ENCODE data around the gene ADAM23. TPM values are rescaled to one million over a fixed set of nuclear protein-coding genes. Genes with fewer than 3 reads are reported as not detected.

ADAM23 gene
- total RNA-seq, 1 experiment from 2014 or later: 4.9 TPM

DNA sequence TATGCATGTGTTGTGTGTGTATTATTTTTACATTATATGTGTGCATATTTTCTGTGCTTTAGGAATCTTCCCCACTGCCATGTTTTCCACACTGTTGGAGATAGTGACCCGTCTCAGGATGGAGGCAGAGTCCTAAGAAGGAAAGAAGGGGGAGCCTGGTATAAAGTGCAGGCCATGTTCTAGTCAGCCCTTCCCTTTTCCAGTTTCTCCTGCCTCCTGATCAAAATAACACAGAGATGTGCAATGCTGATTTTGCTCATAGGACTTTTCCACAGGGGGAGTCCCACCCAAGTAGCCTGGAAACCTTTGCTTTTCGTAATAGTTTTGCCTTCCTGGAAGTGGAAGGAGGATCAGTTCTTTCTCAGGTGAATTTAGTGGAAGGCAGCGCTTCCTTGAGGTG, 126.1 kb downstream of the ADAM23 start:
- DNase-seq (ENCODE audit: low spot score): no peak

DNA sequence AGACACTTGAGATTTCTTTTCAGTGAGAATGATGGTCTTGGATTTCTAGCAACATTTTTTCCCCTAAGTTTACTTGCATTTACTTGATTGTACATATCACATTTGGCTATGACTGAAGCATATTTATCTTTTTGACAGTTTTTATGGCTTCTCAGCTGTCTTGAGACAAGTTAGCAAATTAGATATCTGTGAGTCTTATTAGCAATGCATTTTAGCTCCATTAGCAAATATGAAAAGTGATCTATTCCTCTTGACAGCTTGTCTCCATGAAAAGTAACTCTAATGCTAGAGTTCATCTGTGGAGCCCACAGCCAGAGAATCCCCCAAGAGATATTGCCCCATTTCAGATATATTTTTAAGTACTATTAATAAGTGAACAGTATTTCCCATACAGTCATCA, 126.9 kb downstream of the ADAM23 start:
- no peak for DNase-seq (ENCODE audit: low spot score)

- no peak for DNase-seq (ENCODE audit: low spot score)
Measured at GRCh38 chr2:206572725-206573124, 129.4 kb downstream of the ADAM23 start.

DNA sequence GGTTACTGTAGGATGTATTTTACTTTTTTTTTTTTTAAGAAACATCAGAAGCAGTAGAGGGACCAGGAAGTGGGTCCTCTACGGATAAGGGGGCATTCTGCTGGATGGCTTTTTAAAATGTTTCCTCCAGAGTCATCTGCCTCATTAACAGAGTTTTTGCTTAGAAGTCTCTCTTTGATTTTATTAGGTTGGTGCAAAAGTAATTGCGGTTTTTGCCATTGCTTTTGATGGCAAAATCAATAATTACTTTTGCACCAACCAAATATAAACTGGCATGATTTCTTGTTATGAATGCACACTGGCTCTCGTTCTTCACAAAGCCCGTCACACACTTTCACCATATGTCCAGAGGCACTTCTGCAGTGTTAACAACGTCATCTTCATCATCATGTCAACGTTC, 130.5 kb downstream of the ADAM23 start:
- no peak for DNase-seq (ENCODE audit: low spot score)

DNA sequence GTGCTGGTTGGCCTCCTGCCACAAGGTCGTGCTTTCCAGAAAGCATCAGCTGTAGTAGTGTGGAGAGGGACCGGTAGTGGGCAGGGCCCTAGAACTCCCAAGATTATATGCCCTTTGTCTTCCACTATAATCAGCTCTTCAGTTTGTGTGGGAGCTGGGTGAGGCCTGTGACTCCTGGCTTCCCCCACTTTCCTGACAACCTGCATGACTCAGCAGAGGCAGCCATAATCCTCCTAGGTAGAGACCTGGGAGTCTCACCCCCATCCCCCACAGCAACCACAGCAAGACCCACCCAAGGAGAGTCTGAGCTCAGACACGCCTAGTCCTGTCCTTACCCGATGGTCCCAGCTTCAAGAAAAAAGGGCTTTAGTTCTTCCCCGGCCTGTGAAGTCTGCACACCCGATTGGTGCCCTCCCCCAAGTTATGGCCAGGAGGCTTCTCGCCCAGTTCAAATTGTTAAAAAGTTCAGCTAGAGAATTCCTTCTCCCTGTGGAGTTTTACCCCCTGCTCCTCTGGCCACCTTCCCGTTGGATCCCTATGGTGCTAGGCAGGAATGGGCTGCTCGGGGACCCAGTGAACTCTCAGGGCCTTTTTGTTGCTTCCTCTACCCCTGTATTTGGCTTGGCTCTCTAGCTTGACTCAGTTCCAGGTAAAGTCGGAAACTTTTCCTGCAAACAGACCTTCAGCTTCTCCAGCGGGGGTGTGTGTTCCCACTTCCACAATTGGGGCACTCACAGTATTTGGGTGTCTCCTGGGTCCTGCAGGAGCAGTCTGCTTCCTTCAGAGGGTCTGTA, 141.2 kb downstream of the ADAM23 start:
- DNase-seq (ENCODE audit: low spot score): no peak

- DNase-seq (ENCODE audit: low spot score): no peak
Measured at GRCh38 chr2:206585335-206585734, 142.0 kb downstream of the ADAM23 start.

DNA sequence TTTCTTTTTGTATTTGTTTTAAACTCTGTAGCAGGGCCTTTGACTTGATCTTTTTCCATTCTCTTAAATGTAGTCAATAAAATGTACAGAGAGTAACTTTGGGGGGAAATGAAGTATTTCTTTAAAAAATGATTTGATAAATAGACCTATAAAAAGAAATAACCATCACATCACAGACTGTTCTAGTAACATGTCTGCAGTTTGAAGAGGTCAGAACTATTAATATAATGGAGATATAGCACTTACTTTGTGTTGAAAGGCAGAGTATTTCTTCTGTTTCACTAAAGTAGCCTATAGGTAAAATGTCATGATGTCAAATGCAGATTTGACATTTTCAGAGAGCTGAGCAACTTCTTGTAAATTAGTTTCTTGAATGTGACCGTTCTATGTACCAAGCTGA, 143.3 kb downstream of the ADAM23 start:
- DNase-seq (ENCODE audit: low spot score): no peak

DNA sequence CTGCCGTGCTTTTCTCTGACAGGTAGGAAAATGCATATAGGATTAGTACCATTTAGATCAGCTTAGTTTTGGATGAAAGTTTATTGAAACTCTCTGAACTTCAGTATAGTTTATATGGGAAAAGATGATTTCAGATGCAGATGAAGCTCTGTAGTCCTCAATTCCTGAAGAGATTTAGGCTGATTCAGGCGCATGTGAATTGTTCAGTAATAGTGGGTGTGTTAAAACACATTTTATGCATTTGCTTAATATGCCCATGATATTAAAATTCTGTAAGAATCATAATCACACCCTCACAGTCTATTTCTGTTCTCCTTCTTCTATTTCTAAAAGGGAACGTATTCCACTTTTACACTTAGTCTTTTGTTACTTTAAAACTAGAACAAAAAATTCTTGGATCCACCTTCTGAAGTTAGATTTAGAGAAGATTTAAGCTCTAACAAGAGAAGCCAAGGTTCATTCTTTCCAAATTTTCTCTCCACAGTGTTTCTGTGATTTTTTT, 154.4 kb downstream of the ADAM23 start:
- DNase-seq (ENCODE audit: low spot score): no peak

- DNase-seq (ENCODE audit: low spot score): no peak
Measured at GRCh38 chr2:206603243-206603642, 159.9 kb downstream of the ADAM23 start.

GRCh38 chr2:206610451-206610850, 167.1 kb downstream of the ADAM23 start:
- no peak for DNase-seq (ENCODE audit: low spot score)

DNA sequence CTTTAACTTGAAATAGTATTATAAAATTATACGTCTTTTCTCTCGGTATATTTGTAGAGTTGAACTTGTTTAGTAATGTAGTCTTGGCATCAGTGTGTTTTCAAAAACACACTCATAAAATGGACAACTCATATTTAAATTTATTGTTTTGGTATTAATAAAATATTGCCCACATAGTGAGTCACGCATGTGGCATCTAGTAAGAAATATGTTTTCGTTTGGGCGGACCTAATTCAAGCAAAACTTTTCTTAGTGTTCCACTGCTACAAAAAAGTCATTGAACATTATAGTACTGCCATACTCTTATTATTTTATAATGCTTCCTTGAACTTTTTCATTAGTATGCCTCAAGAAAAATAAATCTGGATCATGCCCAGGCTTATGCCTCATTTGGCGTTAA, 167.9 kb downstream of the ADAM23 start:
- DNase-seq (ENCODE audit: low spot score): no peak

GRCh38 chr2:206611736-206612135, 168.4 kb downstream of the ADAM23 start:
- DNase-seq (ENCODE audit: low spot score): no peak

- peak; percentile 87 for DNase-seq (ENCODE audit: low spot score)
Measured at GRCh38 chr2:206614811-206615210, 171.5 kb downstream of the ADAM23 start.

GRCh38 chr2:206615417-206616089, 172.2 kb downstream of the ADAM23 start:
- DNase-seq (ENCODE audit: low spot score): peak; percentile 14

DNA sequence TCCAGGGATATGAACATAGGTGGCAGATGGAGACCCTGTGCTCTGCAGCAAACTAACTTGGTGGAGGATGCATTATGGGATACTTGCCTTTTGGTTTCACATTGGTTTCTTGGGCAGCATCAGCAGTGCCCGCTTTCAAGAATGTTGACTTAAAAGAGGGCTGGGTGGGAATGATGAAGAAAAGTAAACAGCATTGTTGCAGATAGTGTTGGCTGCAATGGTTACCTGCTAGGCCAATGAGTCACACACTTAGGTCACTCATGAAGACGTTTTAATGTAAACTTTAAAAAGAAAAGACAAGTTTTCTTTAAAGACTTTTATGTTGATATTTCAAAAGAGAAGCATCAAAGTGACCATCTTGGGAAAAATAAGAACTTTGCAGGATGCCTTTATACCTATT, 172.8 kb downstream of the ADAM23 start:
- DNase-seq (ENCODE audit: low spot score): peak; percentile 33

DNA sequence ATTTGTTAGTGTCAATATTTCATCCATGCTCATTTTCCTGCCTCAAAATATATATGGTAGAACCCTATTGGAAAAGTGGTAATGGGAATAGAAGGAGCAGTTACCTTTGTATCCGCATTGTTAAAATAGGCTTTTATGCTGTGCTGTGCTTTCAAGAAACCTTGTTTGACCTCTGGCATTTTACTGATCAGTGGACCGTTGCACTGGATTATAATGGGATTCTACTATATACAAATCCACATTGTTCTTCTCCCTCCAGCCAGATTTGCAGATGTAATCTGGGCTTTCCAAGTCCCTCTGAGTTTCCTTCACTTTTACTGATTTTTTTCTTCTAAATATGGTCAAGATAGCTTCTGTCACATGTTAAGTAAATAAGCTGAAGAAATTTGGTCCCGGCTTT, 175.7 kb downstream of the ADAM23 start:
- no peak for DNase-seq (ENCODE audit: low spot score)

GRCh38 chr2:206626108-206626507, 182.8 kb downstream of the ADAM23 start:
- DNase-seq (ENCODE audit: low spot score): no peak

DNA sequence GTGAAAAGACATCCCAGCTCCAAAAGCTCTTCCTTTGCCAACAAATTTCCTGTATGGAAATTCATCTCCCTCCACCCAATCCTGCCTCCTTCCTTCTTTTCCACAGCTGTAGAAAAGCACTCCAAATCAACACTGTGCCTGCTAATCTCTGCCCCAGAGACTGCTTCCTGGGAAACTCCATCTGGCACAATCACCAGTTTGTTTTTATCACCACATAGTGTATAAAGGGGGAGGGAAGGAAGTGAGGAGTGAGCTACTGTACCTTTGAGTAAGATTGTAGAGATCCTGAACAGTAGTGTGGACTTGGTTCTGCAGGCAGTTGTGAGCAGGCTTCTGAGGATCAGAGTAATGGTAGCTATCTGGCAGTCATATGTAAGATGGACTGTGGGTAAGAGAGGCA, 184.3 kb downstream of the ADAM23 start:
- DNase-seq (ENCODE audit: low spot score): no peak

DNA sequence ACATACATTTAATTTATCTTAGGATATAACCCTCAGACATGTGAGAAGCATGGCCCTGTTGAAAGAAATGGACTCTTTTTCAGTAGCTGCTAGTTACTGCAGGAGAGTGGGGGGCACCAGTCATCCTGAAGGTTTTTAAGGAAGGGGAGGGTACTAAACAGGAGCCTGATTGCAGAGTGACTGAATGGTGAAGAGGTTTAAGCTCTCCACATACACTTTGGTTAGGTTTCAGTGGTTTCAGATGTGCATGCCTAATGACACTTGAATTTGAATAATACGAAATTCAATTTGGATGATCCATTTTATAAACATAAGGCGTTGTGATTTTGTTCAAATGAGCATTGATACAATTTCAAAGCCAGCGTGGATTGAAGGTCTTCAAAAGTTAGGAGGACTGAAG, 188.0 kb downstream of the ADAM23 start:
- no peak for DNase-seq (ENCODE audit: low spot score)

DNA sequence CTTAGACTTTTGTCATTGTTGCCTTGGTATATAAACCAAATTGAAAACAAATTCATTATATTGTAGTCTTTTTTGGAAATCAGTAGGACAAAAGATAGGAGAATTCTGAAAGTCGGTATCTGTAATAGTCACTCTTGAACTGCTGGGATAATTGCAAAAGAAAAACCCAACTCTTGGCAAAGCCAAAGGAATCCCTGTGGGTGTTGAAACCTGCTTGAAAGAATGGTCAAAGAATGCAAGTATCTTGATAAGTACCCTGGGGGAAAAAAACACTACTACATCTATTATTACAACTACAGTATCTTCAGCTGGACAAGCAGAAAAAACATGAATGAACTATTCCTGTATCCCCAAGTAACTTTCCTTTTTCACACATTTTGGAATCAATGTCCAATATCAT, 191.7 kb downstream of the ADAM23 start:
- DNase-seq (ENCODE audit: low spot score): no peak

- no peak for DNase-seq (ENCODE audit: low spot score)
Measured at GRCh38 chr2:206639636-206640035, 196.3 kb downstream of the ADAM23 start.

GRCh38 chr2:206641226-206641625, 197.9 kb downstream of the ADAM23 start:
- DNase-seq (ENCODE audit: low spot score): no peak
